Suprapubic skin (tissue), 4 donors: ENCODE results near the gene C1orf141. TPM values are rescaled to one million over a fixed set of nuclear protein-coding genes. Genes with fewer than 3 reads are reported as not detected.

Experiments used
- DNase-seq, 2 donors: peaks; one replicate each; pipeline ENCODE4 v3.0.0-alpha.2; 2019; ENCODE audit warnings: low spot score in 2 of 2
- H3K27ac ChIP-seq: fragments of 200-600 bp; sonication (generic); one replicate; pipeline ENCODE4 v1.5.1; 2019
- H3K27me3 ChIP-seq: fragments of 200-600 bp; sonication (generic); one replicate; pipeline ENCODE4 v1.5.1; 2019
- H3K36me3 ChIP-seq: fragments of 200-600 bp; sonication (generic); one replicate; pipeline ENCODE4 v1.5.1; 2019
- H3K4me1 ChIP-seq: fragments of 200-600 bp; sonication (generic); one replicate; pipeline ENCODE4 v1.5.1; 2019
- H3K4me3 ChIP-seq: fragments of 200-600 bp; sonication (generic); one replicate; pipeline ENCODE4 v1.5.1; 2019; ENCODE audit warnings: mild to moderate bottlenecking
- H3K9me3 ChIP-seq: fragments of 200-600 bp; sonication (generic); one replicate; pipeline ENCODE4 v1.5.1; 2019
- EP300 ChIP-seq: sonication (generic); formaldehyde crosslinking; IDR thresholded peaks from one replicate; pipeline ENCODE4 v1.6.1; 2017; ENCODE audit warnings: antibody characterized with exemption
- POLR2A ChIP-seq, 2 donors: fragments of 450-650 bp; IDR thresholded peaks; one replicate each; pipeline ENCODE4 v1.6.1; 2017; ENCODE audit warnings: antibody characterized with exemption in 2 of 2, mild to moderate bottlenecking in 2 of 2, moderate library complexity in 2 of 2
- POLR2AphosphoS5 ChIP-seq, 3 donors: sonication (generic); formaldehyde crosslinking; IDR thresholded peaks; one replicate each; pipeline ENCODE4 v1.6.1; 2017; ENCODE audit warnings: antibody characterized with exemption in 3 of 3
- WGBS: methylation state at CpG from one replicate; pipeline ENCODE4 v1.1.5; 2018; 5-methylcytosine and 5-hydroxymethylcytosine counted together
- total RNA-seq, 4 donors: library from RNA; depleted of rRNA; stranded (reverse); fragments of >200 nt; gene quantifications; one replicate each; pipeline ENCODE4 v1.1.0, GENCODE V29; 2016
- TF ChIP-seq, protein P1 (sequence below), 2 donors: fragments of 200-600 bp in 1 of 2; fragments of 450-650 bp in 1 of 2; sonication (generic) in 1 of 2; IDR thresholded peaks; one replicate each; pipeline ENCODE4 v1.5.1; 2016 to 2019; ENCODE audit warnings: antibody characterized with exemption in 2 of 2, mild to moderate bottlenecking in 1 of 2, moderate library complexity in 1 of 2

Gene C1orf141
- total RNA-seq, 4 donors from 2014 or later: not detected

DNA sequence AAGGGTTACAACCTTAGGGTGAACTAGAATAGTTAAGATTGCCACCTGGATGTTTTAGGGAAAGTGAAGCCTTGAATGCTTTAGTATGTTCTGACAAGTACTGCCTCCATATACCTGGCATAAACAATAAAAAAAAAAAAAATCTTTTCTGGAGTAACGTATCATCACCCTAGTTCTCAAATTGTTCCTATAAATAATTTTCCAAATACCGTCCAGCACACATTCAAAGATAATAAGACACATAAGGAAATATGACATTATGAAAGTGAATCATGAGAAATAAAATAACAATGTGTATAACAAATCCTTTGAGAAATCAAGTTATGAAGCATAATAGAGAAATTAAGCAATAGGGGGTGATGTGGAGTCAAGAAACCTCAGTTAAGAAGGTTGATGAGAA lies 20.6 kb downstream of the C1orf141 start:
- TF ChIP-seq POLR2AphosphoS5 (IDR thresholded peaks at IDR 0.05): no peak
- TF ChIP-seq, protein P1, sequence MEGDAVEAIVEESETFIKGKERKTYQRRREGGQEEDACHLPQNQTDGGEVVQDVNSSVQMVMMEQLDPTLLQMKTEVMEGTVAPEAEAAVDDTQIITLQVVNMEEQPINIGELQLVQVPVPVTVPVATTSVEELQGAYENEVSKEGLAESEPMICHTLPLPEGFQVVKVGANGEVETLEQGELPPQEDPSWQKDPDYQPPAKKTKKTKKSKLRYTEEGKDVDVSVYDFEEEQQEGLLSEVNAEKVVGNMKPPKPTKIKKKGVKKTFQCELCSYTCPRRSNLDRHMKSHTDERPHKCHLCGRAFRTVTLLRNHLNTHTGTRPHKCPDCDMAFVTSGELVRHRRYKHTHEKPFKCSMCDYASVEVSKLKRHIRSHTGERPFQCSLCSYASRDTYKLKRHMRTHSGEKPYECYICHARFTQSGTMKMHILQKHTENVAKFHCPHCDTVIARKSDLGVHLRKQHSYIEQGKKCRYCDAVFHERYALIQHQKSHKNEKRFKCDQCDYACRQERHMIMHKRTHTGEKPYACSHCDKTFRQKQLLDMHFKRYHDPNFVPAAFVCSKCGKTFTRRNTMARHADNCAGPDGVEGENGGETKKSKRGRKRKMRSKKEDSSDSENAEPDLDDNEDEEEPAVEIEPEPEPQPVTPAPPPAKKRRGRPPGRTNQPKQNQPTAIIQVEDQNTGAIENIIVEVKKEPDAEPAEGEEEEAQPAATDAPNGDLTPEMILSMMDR (IDR thresholded peaks at IDR 0.05): no peak
- TF ChIP-seq EP300: no peak
- no peak for DNase-seq
- Histone ChIP-seq H3K27ac (no peak overlapping the region), H3K36me3 (no peaks in the 10 kb centered on the region), H3K27me3 (no peaks in the 10 kb centered on the region), H3K4me1 (no peaks in the 10 kb centered on the region), H3K9me3 (peaks cover 4% of the 10 kb centered on the region), H3K4me3 (no peak overlapping the region)
- WGBS: 40% methylated on average over 2 of the region's 2 CpGs

DNA sequence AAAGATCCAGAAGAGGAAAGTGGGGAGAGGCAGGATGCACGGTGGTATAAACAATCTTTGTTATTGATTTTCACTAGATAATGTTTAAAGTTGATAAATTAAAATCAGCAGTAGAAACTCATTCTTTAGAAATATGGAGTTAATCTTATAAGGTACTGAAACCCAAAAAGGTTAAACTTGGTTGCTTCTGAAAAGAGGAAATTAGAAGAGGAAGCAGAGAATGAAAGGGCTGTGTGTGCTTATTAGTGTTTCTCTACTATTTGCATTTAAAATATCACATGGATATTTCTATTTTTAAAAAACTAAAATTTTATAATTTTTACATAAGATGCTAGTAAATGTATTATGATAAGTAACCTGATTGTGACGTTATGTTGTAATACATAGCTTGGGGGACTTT lies 24.4 kb downstream of the C1orf141 start:
- 14% methylated on average over 2 of the region's 2 CpGs for WGBS
- H3K27me3 ChIP-seq: no peaks in the 10 kb centered on the region
- no peak overlapping the region for H3K27ac ChIP-seq
- no peaks in the 10 kb centered on the region for H3K36me3 ChIP-seq
- no peak overlapping the region for H3K4me3 ChIP-seq
- H3K4me1 ChIP-seq: no peaks in the 10 kb centered on the region
- TF ChIP-seq, protein P1 (IDR thresholded peaks at IDR 0.05): no peak
- no peak for TF ChIP-seq POLR2AphosphoS5 (IDR thresholded peaks at IDR 0.05)
- TF ChIP-seq POLR2A (IDR thresholded peaks at IDR 0.05): no peak
- no peak for TF ChIP-seq EP300
- no peak for DNase-seq
- H3K9me3 ChIP-seq: peaks cover 4% of the 10 kb centered on the region

DNA sequence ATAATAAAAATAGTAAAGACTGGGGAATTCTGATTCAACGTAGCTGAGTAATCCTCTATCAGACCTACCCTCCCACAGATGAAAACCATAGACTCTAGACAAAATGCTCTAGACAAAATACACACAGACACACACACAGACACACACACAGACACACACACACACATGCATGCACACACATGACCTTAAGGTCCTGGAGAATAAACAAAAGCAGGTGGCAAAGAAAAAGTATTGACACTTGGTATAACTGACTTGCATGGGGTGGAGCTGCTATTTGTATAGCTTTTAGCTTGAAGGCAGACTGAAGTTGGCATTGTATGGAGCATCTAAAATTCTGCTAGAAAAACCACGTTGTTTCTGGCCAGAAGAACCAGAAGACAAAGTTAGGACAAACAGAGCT lies 29.3 kb downstream of the C1orf141 start:
- no peak overlapping the region for H3K27ac ChIP-seq
- 41% methylated on average over 2 of the region's 2 CpGs for WGBS
- no peak overlapping the region for H3K4me3 ChIP-seq
- DNase-seq: no peak
- H3K4me1 ChIP-seq: no peaks in the 10 kb centered on the region
- TF ChIP-seq, protein P1 (IDR thresholded peaks at IDR 0.05): no peak
- no peak for TF ChIP-seq EP300
- TF ChIP-seq POLR2A (IDR thresholded peaks at IDR 0.05): no peak
- TF ChIP-seq POLR2AphosphoS5 (IDR thresholded peaks at IDR 0.05): no peak
- no peaks in the 10 kb centered on the region for H3K36me3 ChIP-seq
- H3K9me3 ChIP-seq: no peaks in the 10 kb centered on the region
- no peaks in the 10 kb centered on the region for H3K27me3 ChIP-seq

DNA sequence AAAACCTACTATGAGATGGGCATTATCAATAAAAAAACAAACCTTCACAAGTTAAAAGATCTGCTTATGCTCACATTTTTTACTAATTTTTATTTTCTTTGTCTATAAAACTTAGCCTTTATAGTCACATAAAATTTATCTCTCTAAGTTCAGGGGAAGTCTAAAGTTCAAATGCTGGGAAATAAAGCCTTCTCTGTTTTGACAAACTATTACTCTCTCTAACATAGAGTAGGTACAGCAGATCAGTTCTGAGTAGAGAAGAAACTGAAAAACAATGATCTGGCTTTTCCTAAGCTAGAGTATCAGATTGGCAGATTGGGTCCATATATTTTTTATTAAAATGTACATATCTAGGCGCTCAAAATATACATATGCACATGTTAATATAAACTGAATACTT lies 31.2 kb downstream of the C1orf141 start:
- Histone ChIP-seq H3K9me3 (no peaks in the 10 kb centered on the region), H3K4me1 (no peaks in the 10 kb centered on the region), H3K36me3 (no peaks in the 10 kb centered on the region), H3K4me3 (no peak overlapping the region), H3K27me3 (no peaks in the 10 kb centered on the region), H3K27ac (no peak overlapping the region)
- WGBS: 91% methylated on average over 1 of the region's 1 CpG
- no peak for DNase-seq
- TF ChIP-seq EP300 (no peak), POLR2AphosphoS5 (IDR thresholded peaks at IDR 0.05) (no peak), POLR2A (IDR thresholded peaks at IDR 0.05) (no peak)
- TF ChIP-seq, protein P1 (IDR thresholded peaks at IDR 0.05): no peak

DNA sequence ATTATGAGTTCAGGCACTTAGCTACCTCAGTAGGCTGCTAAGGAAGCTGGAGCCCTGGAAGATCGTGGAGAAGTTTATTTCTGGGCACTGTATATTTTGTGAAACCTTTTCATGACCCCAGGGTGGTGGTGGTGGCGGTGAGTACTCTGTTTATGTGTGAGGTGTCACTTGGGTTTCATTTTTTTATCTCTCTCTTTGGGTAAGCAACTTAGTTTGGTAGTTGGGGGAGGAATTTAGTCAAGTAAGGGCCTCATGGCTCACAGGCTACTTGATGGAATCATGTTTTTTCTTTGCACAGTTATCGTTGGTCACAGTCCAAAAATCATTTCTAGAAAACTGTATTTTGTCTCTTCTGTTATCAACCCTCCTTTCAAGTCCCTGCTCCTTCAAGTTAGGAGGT lies 33.9 kb downstream of the C1orf141 start:
- 39% methylated on average over 3 of the region's 3 CpGs for WGBS
- no peaks in the 10 kb centered on the region for H3K27me3 ChIP-seq
- DNase-seq: no peak
- TF ChIP-seq EP300: no peak
- TF ChIP-seq, protein P1 (IDR thresholded peaks at IDR 0.05): no peak
- TF ChIP-seq POLR2A (IDR thresholded peaks at IDR 0.05): no peak
- TF ChIP-seq POLR2AphosphoS5 (IDR thresholded peaks at IDR 0.05): no peak
- H3K9me3 ChIP-seq: no peaks in the 10 kb centered on the region
- H3K27ac ChIP-seq: no peak overlapping the region
- H3K36me3 ChIP-seq: no peaks in the 10 kb centered on the region
- no peak overlapping the region for H3K4me3 ChIP-seq
- H3K4me1 ChIP-seq: no peaks in the 10 kb centered on the region
